Adipocyte (in vitro differentiated cells): Measurements from ENCODE around the gene ZC2HC1B.

Source experiments
- DNase-seq: peaks from one replicate; pipeline ENCODE4 v3.0.0-alpha.2; 2015; ENCODE audit warnings: low read depth
- H3K27me3 ChIP-seq: replicated peaks from 2 replicates; pipeline ENCODE4 v1.7.0; 2013; ENCODE audit warnings: mild to moderate bottlenecking, low read length, moderate library complexity; ENCODE audit not compliant: control insufficient read depth, insufficient read depth
- H3K36me3 ChIP-seq: 2 replicates; pipeline ENCODE4 v1.7.0; 2013; ENCODE audit warnings: low read length, mild to moderate bottlenecking, moderate library complexity; ENCODE audit not compliant: control insufficient read depth, insufficient read depth, severe bottlenecking
- H3K4me1 ChIP-seq: 2 replicates; pipeline ENCODE4 v1.7.0; 2013; ENCODE audit warnings: mild to moderate bottlenecking, low read length, moderate library complexity; ENCODE audit not compliant: control insufficient read depth, insufficient read depth
- H3K4me3 ChIP-seq: 2 replicates; pipeline ENCODE4 v1.7.0; 2013; ENCODE audit warnings: mild to moderate bottlenecking, low read length, moderate library complexity
- H3K9ac ChIP-seq: 2 replicates; pipeline ENCODE4 v1.7.0; 2013; ENCODE audit warnings: mild to moderate bottlenecking, low read length, moderate library complexity
- H3K9me3 ChIP-seq: 2 replicates; pipeline ENCODE4 v1.7.0; 2013; ENCODE audit warnings: mild to moderate bottlenecking, low read length, moderate library complexity; ENCODE audit not compliant: control insufficient read depth

ZC2HC1B gene

GRCh38 chr6:143952060-143952778 lies 87.9 kb downstream of the ZC2HC1B start:
- Histone ChIP-seq H3K36me3 (peaks cover 61% of the 10 kb centered on the region), H3K4me3 (no peak overlapping the region), H3K4me1 (no peaks in the 10 kb centered on the region), H3K9ac (no peak overlapping the region), H3K9me3 (no peaks in the 10 kb centered on the region), H3K27me3 (no peaks in the 10 kb centered on the region)
- no peak for DNase-seq

DNA sequence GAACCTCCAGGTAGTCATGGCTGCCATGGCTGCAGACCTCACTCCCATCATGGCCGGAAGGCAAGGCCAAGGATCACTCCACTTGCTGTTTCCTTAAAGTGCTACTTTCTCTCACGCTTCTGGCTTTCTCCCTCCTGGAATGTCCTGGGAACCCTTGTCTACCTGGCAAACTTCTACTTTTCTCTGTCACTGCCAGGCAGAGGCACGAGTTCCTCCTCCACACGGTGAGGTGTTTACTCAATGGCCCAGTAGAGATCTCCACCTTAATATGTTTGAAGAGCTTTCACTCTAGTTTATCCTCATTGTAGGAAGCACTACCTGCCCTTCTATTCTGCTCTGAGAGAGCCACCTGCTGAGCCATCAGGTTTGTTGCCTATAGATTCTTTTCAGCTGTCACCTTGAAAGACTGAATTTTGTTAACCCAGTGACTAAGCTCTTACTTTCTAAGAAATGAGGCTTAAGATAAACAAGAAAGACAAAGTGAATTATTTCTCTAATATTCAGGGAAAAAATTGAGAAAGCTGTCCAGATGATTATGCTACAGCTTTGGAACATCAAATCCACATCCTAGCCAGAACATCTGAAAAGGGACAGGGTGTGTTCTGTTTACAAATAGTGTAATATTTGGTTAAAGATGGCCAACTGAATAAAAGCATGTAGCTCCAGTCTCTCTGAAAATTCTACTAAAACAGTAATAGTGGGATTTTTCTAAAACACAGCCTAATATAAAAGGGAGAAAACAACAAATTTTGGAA lies 88.8 kb downstream of the ZC2HC1B start:
- Histone ChIP-seq H3K9me3 (no peaks in the 10 kb centered on the region), H3K36me3 (peaks cover 59% of the 10 kb centered on the region)

GRCh38 chr6:143953922-143954321 lies 89.6 kb downstream of the ZC2HC1B start:
- Histone ChIP-seq H3K4me3 (no peak overlapping the region), H3K36me3 (peaks cover 59% of the 10 kb centered on the region), H3K9me3 (no peaks in the 10 kb centered on the region), H3K4me1 (no peaks in the 10 kb centered on the region), H3K27me3 (no peaks in the 10 kb centered on the region), H3K9ac (no peak overlapping the region)
- DNase-seq: no peak

More for the DNA sequence above, 88.8 kb downstream of the ZC2HC1B start:
- Histone ChIP-seq H3K27me3 (no peaks in the 10 kb centered on the region), H3K4me1 (no peaks in the 10 kb centered on the region), H3K9ac (no peak overlapping the region), H3K4me3 (no peak overlapping the region)
- no peak for DNase-seq

- Histone ChIP-seq H3K9ac (no peak overlapping the region), H3K27me3 (no peaks in the 10 kb centered on the region), H3K4me1 (peaks cover 11% of the 10 kb centered on the region), H3K9me3 (no peaks in the 10 kb centered on the region), H3K36me3 (peaks cover 55% of the 10 kb centered on the region), H3K4me3 (no peak overlapping the region)
- DNase-seq: no peak
These were observed 91.7 kb downstream of the ZC2HC1B start for GRCh38 chr6:143955971-143956370.

GRCh38 chr6:143957679-143958274 lies 93.5 kb downstream of the ZC2HC1B start:
- Histone ChIP-seq H3K27me3 (no peaks in the 10 kb centered on the region), H3K4me1 (peaks cover 23% of the 10 kb centered on the region), H3K9ac (no peak overlapping the region), H3K4me3 (no peak overlapping the region), H3K9me3 (no peaks in the 10 kb centered on the region), H3K36me3 (peaks cover 39% of the 10 kb centered on the region)
- no peak for DNase-seq

DNA sequence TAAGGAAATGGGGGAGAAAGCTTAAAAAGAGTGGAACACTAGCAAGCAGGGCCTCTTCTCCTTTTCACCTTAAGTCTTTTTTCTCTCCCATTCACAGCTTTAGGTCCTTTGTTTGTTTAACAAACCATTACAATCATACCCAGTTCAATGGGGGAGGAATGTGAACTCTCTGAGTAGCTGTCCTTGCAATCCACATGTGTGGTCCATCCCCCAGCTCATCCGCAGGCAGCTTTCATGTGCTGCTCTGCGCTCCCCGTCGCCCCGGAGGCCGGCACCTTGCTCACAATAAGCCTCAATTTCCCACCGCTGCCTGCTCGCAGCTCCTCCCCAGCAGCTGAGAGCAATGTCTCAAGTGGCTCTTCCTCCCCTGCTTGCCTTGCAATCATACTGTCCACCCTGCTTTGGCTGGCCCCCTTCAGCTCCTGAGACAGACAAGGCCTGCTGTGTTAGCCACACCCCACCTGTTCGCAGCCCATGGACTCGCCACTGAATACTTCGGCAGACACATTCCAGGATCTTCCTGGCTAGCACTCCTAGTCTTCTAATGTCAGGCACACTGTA lies 94.6 kb downstream of the ZC2HC1B start:
- H3K36me3 ChIP-seq: peaks cover 47% of the 10 kb centered on the region
- peaks cover 30% of the 10 kb centered on the region for H3K4me1 ChIP-seq
- no peak overlapping the region for H3K9ac ChIP-seq
- H3K4me3 ChIP-seq: no peak overlapping the region
- no peaks in the 10 kb centered on the region for H3K27me3 ChIP-seq
- no peak for DNase-seq
- no peaks in the 10 kb centered on the region for H3K9me3 ChIP-seq

- Histone ChIP-seq H3K27me3 (no peaks in the 10 kb centered on the region), H3K4me1 (peaks cover 30% of the 10 kb centered on the region), H3K9ac (no peak overlapping the region), H3K4me3 (no peak overlapping the region), H3K9me3 (no peaks in the 10 kb centered on the region), H3K36me3 (peaks cover 51% of the 10 kb centered on the region)
- DNase-seq: no peak
These were observed 95.7 kb downstream of the ZC2HC1B start for GRCh38 chr6:143959927-143960326.

DNA sequence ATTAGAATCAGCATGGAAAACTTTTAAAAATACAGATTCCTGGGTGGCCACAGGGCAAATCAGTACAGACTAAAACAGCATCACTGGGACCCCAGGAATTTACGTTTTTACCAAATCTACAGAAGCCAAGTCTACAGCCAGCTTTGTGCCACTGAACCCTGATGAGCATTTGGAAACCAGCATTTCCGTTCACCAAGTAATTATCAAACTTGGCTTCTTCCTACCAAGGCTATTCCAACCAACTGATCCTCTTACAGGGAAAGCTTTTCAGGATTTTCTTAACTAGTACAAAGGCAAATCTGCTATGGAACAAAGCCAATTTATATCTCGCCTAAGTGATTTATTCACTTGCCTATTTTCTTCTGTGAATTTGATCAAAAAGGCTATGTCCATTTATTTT lies 96.8 kb downstream of the ZC2HC1B start:
- Histone ChIP-seq H3K4me3 (no peak overlapping the region), H3K36me3 (peaks cover 50% of the 10 kb centered on the region), H3K9me3 (no peaks in the 10 kb centered on the region), H3K27me3 (no peaks in the 10 kb centered on the region), H3K9ac (no peak overlapping the region), H3K4me1 (peaks cover 38% of the 10 kb centered on the region)
- no peak for DNase-seq

GRCh38 chr6:143961886-143962878 lies 97.9 kb downstream of the ZC2HC1B start:
- no peaks in the 10 kb centered on the region for H3K9me3 ChIP-seq
- no peak overlapping the region for H3K4me3 ChIP-seq
- H3K4me1 ChIP-seq: peaks cover 43% of the 10 kb centered on the region
- no peaks in the 10 kb centered on the region for H3K27me3 ChIP-seq
- DNase-seq: peak; percentile 79
- H3K9ac ChIP-seq: peak overlapping the region; percentile 24
- H3K36me3 ChIP-seq: peaks cover 61% of the 10 kb centered on the region

DNA sequence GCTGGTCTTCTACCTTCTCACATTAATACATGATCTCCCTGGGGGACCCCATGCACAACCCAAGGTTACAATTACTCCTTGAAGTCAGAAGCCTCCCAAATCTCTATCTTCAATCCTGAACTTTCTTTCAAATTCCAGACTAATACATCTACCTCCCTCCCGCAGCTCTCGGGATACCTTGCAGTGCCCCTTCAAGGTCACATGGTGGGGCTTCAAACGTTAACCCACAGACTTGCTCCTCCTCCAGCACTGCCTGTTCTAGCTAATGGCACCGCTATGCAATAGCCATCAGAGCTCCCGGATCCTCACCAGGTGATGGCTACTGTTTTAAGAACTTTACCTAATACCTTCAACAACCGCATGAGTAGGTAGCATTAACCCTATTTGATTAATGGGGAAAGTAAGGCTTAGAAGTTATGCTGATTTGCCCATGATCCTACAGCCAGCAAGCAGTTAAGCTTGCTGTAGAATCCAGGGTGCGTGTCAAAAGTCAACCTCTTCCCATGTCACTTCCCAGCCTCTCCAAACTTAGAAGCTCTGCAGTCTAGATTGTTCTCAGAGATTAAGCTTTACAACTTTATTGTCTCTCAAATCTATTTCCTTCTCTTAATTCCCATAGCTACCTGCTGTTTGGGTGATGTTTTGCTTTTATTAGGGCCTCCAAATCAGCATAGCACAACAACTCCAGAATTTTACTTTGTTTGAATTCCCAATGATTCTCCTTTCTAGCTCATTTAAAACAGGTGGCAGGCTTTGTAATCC lies 99.1 kb downstream of the ZC2HC1B start:
- peaks cover 53% of the 10 kb centered on the region for H3K4me1 ChIP-seq
- no peak overlapping the region for H3K4me3 ChIP-seq
- H3K9me3 ChIP-seq: no peaks in the 10 kb centered on the region
- no peak overlapping the region for H3K9ac ChIP-seq
- H3K27me3 ChIP-seq: no peaks in the 10 kb centered on the region
- DNase-seq: no peak
- H3K36me3 ChIP-seq: peaks cover 56% of the 10 kb centered on the region
